Upper lobe of left lung (tissue), 4 donors: ENCODE results near the gene ST3GAL3.

Experiments used
- POLR2A ChIP-seq, 4 donors: fragments of 450-650 bp; IDR thresholded peaks; one replicate each; pipeline ENCODE4 v1.5.1; 2016 to 2017; ENCODE audit warnings: antibody characterized with exemption in 4 of 4, mild to moderate bottlenecking in 2 of 4
- POLR2AphosphoS5 ChIP-seq, 2 donors: sonication (generic); formaldehyde crosslinking; IDR thresholded peaks; one replicate each; pipeline ENCODE4 v1.5.1; 2017; ENCODE audit warnings: antibody characterized with exemption in 2 of 2
- TF ChIP-seq, protein P1 (sequence below), 6 experiments: fragments of 450-650 bp in 4 of 6; fragments of 200-600 bp in 2 of 6; sonication (generic) in 2 of 6; IDR thresholded peaks; one replicate each; pipeline ENCODE4 v1.5.1; 2016 to 2019; ENCODE audit warnings: antibody characterized with exemption in 6 of 6

DNA sequence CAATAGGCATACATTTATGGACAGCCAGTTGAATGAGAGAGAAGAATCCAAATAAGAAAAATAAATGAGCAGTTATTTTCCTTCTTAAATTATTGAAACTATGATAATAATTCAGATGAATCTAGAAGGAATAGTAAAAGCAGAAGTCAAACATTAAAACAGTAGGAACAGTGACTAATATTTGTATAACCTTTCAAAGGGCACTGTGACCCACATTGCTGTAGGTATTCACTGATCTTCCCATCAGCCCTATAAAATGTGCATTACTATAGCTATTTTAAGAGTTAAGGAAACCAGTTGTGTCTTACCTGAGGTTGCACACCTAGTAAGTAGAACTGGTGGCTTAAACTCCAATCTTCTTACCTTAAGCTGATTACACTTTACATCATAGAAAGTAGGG, 123.5 kb downstream of the ST3GAL3 start:
- no peak for TF ChIP-seq POLR2A (IDR thresholded peaks at IDR 0.05)
- TF ChIP-seq, protein P1, sequence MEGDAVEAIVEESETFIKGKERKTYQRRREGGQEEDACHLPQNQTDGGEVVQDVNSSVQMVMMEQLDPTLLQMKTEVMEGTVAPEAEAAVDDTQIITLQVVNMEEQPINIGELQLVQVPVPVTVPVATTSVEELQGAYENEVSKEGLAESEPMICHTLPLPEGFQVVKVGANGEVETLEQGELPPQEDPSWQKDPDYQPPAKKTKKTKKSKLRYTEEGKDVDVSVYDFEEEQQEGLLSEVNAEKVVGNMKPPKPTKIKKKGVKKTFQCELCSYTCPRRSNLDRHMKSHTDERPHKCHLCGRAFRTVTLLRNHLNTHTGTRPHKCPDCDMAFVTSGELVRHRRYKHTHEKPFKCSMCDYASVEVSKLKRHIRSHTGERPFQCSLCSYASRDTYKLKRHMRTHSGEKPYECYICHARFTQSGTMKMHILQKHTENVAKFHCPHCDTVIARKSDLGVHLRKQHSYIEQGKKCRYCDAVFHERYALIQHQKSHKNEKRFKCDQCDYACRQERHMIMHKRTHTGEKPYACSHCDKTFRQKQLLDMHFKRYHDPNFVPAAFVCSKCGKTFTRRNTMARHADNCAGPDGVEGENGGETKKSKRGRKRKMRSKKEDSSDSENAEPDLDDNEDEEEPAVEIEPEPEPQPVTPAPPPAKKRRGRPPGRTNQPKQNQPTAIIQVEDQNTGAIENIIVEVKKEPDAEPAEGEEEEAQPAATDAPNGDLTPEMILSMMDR (IDR thresholded peaks at IDR 0.05), result no peak
- no peak for TF ChIP-seq POLR2AphosphoS5 (IDR thresholded peaks at IDR 0.05)
